ENCODE measurements around the gene UBD. TPM values are rescaled to one million over a fixed set of nuclear protein-coding genes. Genes with fewer than 3 reads are reported as not detected.

Gene UBD
- total and polyA plus RNA-seq, 2 experiments from 2014 or later, result not detected

DNA sequence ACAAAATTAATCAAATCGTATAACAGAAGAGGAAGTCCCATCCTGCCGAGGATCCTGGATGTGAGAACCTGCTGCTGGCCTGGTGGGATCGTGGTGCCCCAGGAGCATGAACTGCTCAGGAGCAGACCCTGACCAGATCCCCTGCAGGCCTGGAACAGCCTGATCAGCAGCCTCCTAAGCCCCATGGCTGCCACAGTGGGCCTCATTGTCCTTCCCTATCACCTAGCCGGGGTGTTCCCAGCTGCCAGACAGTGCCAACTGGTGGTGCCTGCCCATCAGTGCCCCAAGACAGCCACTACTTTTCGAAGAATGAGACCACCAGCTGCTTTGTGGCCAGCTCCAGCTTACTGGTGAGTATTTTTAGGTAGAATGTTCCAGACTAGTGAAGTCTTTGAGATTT, 52.2 kb downstream of the UBD start:
- Histone ChIP-seq H3K4me3 (no peak overlapping the region), H3K27ac (ENCODE audit: low read depth) (no peak overlapping the region), H2AFZ (no peak overlapping the region), H3K27me3 (ENCODE audit: insufficient read depth) (no peaks in the 10 kb centered on the region), H3K4me1 (ENCODE audit: insufficient read depth) (no peaks in the 10 kb centered on the region), H3F3A (replicated peaks; ENCODE audit: low read depth) (no peaks in the 10 kb centered on the region), H3K9me2 (ENCODE audit: insufficient read depth) (peaks cover 13% of the 10 kb centered on the region; the same call in 1 of the 2 replicates), H3K4me2 (no peak overlapping the region), H3K79me2 (replicated peaks; ENCODE audit: insufficient read depth) (no peaks in the 10 kb centered on the region), H4K20me1 (replicated peaks; ENCODE audit: insufficient read depth) (no peaks in the 10 kb centered on the region; the same call in 1 of the 2 replicates), H3K36me3 (ENCODE audit: insufficient read depth) (no peaks in the 10 kb centered on the region)
- Mint-ChIP-seq H3K27ac (no peak overlapping the region), H3K9me3 (no peaks in the 10 kb centered on the region; the same call in 2 of the 3 replicates), H3K4me3 (no peak overlapping the region), H3K36me3 (ENCODE audit: low read depth) (no peaks in the 10 kb centered on the region; the same call in 2 of the 3 replicates), H3K27me3 (ENCODE audit: insufficient read depth, low read depth, poor library complexity) (peaks cover 2% of the 10 kb centered on the region), H3K4me1 (peaks cover 4% of the 10 kb centered on the region)
- ATAC-seq, result no peak
- DNase-seq (ENCODE audit: low spot score), result no peak
- TF ChIP-seq, protein P1, sequence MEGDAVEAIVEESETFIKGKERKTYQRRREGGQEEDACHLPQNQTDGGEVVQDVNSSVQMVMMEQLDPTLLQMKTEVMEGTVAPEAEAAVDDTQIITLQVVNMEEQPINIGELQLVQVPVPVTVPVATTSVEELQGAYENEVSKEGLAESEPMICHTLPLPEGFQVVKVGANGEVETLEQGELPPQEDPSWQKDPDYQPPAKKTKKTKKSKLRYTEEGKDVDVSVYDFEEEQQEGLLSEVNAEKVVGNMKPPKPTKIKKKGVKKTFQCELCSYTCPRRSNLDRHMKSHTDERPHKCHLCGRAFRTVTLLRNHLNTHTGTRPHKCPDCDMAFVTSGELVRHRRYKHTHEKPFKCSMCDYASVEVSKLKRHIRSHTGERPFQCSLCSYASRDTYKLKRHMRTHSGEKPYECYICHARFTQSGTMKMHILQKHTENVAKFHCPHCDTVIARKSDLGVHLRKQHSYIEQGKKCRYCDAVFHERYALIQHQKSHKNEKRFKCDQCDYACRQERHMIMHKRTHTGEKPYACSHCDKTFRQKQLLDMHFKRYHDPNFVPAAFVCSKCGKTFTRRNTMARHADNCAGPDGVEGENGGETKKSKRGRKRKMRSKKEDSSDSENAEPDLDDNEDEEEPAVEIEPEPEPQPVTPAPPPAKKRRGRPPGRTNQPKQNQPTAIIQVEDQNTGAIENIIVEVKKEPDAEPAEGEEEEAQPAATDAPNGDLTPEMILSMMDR (conservative IDR thresholded peaks at IDR 0.05; ENCODE audit: low read depth in 2 of 2), result no peak
- TF ChIP-seq ZNF331 (CRISPR knock-in tag; IDR thresholded peaks at IDR 0.05; ENCODE audit: low read depth) (no peak), STAT1 (IDR thresholded peaks at IDR 0.05; ENCODE audit: unreplicated experiment) (no peak), POLR2AphosphoS5 (IDR thresholded peaks at IDR 0.05; ENCODE audit: low read depth) (no peak), EZH2phosphoT487 (IDR thresholded peaks at IDR 0.05; ENCODE audit: unreplicated experiment) (no peak)
- TF ChIP-seq, protein P2, sequence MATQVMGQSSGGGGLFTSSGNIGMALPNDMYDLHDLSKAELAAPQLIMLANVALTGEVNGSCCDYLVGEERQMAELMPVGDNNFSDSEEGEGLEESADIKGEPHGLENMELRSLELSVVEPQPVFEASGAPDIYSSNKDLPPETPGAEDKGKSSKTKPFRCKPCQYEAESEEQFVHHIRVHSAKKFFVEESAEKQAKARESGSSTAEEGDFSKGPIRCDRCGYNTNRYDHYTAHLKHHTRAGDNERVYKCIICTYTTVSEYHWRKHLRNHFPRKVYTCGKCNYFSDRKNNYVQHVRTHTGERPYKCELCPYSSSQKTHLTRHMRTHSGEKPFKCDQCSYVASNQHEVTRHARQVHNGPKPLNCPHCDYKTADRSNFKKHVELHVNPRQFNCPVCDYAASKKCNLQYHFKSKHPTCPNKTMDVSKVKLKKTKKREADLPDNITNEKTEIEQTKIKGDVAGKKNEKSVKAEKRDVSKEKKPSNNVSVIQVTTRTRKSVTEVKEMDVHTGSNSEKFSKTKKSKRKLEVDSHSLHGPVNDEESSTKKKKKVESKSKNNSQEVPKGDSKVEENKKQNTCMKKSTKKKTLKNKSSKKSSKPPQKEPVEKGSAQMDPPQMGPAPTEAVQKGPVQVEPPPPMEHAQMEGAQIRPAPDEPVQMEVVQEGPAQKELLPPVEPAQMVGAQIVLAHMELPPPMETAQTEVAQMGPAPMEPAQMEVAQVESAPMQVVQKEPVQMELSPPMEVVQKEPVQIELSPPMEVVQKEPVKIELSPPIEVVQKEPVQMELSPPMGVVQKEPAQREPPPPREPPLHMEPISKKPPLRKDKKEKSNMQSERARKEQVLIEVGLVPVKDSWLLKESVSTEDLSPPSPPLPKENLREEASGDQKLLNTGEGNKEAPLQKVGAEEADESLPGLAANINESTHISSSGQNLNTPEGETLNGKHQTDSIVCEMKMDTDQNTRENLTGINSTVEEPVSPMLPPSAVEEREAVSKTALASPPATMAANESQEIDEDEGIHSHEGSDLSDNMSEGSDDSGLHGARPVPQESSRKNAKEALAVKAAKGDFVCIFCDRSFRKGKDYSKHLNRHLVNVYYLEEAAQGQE (IDR thresholded peaks at IDR 0.05; ENCODE audit: unreplicated experiment), result no peak

DNA sequence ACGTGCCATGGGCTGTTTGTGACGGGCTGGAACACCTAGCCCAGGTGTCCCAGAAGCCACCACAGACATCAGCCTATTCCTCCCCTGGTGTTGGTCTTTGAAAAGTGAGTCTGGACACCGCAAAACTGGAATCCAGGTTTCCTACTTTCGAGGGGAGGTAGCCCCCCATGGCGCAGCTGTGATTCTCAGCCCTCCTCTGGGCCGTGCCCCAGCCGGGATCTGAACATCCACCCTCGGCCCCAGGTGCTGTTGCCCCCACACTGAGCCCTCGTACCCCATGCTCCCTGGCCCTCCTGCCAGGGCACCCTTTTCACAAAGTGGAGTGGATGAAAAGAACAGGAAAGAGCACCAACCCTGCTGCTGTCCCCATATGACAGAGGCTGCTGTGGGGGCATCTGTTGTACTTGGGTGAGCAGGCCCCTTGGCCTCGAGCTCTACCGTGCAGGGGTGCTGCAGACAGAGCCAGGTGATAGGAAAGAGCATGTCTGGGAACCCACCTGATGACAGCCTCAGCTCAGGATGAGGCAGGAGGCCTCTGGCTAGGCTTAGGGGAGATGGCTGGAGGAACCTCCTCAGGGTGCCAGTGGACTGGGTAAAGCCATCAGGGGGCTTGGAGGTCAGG, 53.0 kb downstream of the UBD start:
- ATAC-seq (no peak), DNase-seq (ENCODE audit: low spot score) (no peak)
- no peaks in the 10 kb centered on the region; the same call in 2 of the 3 replicates for H3K36me3 Mint-ChIP-seq (ENCODE audit: low read depth)
- no peak overlapping the region for H3K27ac ChIP-seq (ENCODE audit: low read depth)
- no peaks in the 10 kb centered on the region; the same call in 1 of the 2 replicates for H4K20me1 ChIP-seq (replicated peaks; ENCODE audit: insufficient read depth)
- H3K27me3 Mint-ChIP-seq (ENCODE audit: insufficient read depth, low read depth, poor library complexity), result peaks cover 2% of the 10 kb centered on the region
- peaks cover 10% of the 10 kb centered on the region; the same call in 1 of the 2 replicates for H3K9me2 ChIP-seq (ENCODE audit: insufficient read depth)
- peaks cover 4% of the 10 kb centered on the region for H3K4me1 Mint-ChIP-seq
- H3K9me3 Mint-ChIP-seq, result no peaks in the 10 kb centered on the region; the same call in 2 of the 3 replicates
- H3K4me3 ChIP-seq, result no peak overlapping the region
- no peaks in the 10 kb centered on the region for H3F3A ChIP-seq (replicated peaks; ENCODE audit: low read depth)
- H3K4me2 ChIP-seq, result no peak overlapping the region
- H3K27ac Mint-ChIP-seq, result no peak overlapping the region
- no peaks in the 10 kb centered on the region for H3K4me1 ChIP-seq (ENCODE audit: insufficient read depth)
- H3K4me3 Mint-ChIP-seq, result no peak overlapping the region
- no peak overlapping the region for H2AFZ ChIP-seq
- H3K79me2 ChIP-seq (replicated peaks; ENCODE audit: insufficient read depth), result no peaks in the 10 kb centered on the region
- no peaks in the 10 kb centered on the region for H3K36me3 ChIP-seq (ENCODE audit: insufficient read depth)
- H3K27me3 ChIP-seq (ENCODE audit: insufficient read depth), result no peaks in the 10 kb centered on the region
- TF ChIP-seq NANOG (IDR thresholded peaks at IDR 0.05; ENCODE audit: borderline replicate concordance) (no peak), POLR2AphosphoS5 (IDR thresholded peaks at IDR 0.05; ENCODE audit: low read depth) (no peak), ETS1 (IDR thresholded peaks at IDR 0.05) (no peak), EZH2phosphoT487 (IDR thresholded peaks at IDR 0.05; ENCODE audit: unreplicated experiment) (no peak)
